ENCODE results near the gene TLX3.
"Not testable (repeated sequence)": the region's sequence is repeated elsewhere in the genome, so short reads cannot be mapped to it uniquely, and the experiment has no call there.

The TLX3 gene

DNA sequence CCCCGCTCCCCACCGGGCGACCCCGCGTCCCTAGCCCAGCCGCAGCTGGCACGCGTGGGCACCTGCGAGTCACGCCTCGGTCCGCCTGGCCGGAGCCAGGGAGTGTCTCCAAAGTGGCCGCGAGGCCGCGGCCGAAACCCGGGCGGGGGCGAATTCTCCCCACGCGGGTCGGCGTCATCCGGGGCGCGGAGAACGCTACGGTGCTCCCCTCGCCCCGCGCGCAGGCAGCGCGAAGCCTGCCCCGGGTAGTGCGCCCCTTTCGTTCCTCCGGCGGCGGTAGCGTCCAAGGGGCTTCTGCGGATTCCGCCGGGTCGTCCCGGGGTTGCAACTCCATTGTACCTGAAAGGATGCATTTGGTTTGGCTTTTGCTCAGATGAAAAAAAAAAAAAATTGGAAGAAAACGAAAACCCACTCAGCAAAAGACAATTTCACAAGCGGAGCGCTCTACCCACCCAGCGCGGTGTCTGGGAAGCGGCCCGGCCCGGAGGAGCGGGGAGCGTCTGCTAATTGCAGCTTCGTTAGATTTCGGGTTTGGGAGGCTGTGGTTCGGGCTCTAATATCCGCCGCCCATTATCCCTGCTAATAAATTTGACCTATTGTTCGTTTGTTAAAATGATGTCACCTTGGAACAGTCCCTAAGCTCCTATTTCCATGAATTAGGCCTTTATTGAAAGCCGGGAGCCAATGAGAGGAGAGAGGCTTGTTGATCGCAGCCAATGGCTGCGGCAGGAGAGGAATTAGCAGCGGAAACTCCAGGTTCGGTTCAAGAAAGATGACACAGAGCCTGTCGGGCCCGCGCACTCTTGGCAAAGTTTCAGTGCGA lies at the start of gene TLX3:
TSS of gene TLX3 (plus strand) at position 796 of the 823 bp plus-strand sequence. CDS start 118 bp downstream, outside the sequence.
- DNase-seq: no peak

DNA sequence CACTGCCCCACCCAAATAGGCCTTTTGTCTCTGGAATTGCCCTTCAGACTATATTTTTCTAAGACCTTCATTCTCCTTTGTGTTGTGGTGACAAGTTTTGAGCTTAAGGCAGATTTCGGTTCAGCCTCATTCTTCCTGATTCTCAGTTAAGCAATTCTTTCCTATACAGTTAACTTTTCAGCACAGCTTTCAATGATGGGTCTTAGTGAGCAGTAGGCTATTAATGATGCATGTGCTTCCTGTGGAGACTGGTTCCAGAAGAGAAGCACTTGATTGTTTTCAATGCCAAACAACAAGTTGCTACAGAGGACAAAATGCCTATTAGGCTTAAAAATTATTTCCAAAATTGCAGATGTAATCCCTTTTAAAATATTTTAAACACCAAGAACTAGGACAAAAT lies 47.7 kb upstream of the TLX3 start:
- DNase-seq: no peak

DNA sequence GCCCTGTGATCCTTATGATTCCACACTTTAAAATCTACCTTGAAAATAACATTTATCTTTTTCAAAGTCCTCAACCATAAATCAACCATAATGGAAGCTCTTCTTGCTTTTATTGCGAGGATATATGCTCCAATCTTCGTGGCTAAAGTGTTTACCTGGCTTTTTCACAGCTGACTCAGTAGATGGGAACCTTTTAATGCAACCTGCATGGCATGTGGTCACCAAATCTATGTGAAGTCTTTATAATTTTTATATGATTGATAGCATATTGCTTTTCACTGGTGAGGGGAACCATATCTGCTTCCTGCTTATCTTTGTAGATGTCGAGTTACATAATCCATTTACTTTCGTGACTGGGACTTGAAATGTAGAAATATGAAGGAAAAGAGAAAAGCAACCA lies 47.1 kb upstream of the TLX3 start:
- no peak for DNase-seq

DNA sequence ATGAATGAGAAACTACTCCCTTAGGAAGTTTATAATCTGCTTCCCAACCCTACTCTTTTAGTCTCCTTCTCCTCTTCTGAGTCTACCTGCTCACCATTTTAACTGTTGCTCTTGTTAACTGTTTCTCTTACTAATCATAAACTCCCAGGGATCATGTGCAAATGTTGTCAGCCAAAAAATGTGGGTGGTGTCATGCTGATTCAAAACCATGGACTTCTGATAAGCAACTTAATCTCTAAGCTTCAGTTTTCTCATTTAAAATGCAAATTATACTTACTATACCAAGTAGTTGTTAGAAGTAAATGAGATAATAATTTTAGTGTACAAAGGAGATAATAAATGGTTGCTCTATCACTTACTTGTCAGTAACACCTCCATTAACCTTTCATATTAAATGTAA lies 45.9 kb upstream of the TLX3 start:
- DNase-seq: no peak

DNA sequence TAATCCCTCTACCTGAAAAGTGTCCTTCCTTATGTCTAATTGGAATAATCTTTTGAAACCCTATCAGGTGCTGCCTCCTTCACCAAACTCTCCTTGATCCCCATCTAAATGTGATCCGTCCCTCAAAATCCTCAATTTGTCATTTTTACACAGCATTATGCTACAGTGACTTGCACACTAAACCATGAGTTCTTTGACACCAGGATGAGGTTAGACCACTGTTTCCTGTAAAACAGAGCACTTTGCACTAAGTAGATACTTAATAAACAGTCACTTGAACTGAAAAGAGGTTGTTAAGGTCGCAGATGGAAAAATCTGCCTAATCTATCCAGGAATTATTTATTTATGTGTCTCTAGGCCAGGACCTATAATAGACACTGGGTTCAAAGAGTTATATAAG lies 44.2 kb upstream of the TLX3 start:
- no peak for DNase-seq

DNA sequence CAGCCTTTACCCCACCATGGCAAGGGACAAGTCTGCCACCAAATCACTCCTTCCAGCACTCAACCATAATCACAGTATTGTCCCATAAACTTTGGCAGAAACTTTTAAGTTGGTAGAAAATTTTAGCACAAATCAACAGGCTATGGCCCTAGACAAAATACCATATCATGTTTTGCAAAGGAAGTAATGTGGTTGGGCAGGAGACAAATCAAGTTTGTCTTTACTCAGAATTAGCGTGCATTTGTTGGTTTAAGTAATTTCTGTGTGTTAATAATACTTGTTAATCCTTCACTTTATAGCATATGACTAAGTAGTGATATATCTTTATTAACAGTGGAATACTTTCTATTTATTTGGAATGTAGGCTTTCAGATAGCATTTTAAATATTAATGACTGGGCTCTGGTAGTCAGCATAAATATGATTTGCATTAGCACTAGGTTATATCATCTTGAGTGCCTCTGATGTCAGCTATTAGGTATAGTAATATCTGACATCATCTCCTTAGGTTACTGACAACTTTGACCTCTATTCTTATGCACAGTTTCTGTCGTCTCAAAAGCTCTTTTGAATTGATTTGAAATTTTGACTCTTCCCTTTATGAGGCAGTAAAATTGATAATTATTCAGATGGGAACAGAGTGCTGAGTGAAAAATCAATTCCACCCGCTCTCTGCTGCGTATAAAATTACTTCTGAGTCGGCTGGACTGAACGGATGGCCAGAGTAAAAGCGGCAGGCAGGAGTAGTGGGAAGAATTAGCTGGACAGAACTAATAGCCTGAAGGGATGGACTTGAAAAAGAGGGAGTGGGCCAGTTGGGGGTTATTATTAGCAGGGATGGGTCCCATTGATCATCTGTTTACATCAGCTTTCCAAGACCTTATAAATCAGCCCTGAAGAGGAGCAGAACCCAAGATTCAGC lies 40.1 kb upstream of the TLX3 start:
- no peak for DNase-seq

DNA sequence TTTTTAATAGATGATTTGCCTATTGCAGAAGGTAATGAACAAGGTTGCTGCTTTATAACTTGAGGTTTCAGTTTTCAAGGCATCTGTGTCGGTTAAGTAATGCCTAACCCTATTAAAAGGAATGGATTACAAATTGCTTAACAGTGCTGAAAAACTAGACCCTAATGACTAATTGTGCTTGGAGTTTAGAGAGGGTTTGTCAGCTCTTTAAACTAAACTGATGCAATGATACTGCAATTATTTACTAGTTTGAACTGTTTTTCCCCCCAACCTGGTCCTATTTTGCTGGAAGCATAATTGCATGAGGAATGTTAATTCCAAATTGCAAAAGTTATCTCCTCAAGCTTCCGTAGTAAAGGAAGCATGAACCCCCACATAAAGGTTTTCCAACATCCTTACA lies 39.3 kb upstream of the TLX3 start:
- DNase-seq: no peak

DNA sequence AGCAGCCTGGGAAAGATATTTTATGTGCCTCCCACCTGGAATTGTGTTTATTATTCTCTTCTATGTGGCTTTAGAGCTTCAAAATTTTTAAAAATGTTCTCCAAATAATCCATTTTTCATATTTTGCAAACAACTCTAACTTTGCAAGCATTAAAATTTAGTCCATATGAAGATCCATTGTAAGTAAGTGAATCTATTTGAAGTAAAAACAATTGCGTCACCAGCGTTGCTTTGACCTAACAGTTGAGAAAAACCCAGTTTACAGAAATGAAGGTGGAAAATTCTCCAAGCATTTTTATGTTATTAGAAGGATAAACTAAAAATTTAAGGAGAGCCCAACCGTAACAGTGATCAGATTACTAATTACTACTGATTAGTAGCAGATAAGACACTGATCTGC lies 38.9 kb upstream of the TLX3 start:
- no peak for DNase-seq

DNA sequence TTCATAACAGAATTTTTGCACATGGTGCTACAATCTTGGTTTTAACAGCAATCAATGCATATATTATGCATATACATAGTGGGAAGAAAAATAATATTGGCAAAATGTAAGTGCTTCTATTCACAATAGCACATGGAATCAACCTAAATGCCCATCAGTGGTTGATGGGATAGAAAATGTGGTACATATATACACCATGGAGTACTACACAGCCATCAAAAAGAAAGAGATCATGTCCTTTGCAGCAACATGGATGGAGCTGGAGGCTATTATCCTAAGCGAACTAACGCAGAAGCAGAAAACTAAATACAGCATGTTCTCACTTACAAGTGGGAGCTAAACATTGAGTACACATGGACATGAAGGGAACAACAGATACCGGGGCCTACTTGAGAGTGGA lies 37.2 kb upstream of the TLX3 start:
- no peak for DNase-seq

DNA sequence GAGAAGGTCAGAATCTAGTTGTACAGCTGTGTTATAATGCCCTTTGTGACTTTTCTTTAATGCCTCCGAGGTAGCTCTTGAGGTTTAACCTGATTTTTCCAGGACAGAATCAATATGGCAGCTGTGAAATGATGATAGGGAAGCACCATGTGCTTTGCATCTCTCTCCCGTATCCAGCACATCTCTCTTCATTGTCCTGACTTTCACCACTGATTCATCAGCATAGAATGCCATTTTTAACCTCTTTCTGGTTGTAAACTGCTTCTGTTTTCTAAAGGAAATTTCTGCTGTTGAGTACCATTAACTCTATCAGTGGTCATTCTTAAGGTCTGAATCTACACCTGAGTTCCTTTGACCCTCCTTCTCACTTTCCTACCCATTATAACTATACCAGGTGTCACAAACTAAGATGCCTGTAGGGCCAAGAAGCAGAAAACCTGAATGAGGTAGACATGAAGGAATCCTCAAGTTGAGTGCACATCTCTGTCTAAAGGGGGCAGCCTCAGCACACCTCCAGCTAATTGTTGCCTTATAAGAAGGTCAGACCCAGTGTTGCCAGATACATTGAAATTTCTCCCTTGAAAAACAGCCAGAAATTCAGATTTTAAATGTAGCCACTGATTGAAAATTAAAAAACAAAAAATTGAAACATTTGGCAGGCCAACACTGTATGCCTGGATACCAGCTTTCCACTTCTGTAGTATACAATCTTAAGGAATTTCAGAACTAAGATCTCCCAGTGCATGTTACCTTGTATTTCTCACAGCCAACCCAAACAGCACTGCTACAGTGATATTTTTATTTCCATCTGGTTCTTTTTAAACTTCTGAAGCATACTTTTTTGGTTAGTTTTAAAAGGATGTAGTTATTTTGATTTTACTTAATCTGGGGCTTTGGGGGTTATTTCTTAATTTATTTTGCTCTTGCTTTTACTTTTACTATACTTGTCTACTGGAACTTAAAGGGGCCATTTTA lies 35.8 kb upstream of the TLX3 start:
- no peak for DNase-seq

DNA sequence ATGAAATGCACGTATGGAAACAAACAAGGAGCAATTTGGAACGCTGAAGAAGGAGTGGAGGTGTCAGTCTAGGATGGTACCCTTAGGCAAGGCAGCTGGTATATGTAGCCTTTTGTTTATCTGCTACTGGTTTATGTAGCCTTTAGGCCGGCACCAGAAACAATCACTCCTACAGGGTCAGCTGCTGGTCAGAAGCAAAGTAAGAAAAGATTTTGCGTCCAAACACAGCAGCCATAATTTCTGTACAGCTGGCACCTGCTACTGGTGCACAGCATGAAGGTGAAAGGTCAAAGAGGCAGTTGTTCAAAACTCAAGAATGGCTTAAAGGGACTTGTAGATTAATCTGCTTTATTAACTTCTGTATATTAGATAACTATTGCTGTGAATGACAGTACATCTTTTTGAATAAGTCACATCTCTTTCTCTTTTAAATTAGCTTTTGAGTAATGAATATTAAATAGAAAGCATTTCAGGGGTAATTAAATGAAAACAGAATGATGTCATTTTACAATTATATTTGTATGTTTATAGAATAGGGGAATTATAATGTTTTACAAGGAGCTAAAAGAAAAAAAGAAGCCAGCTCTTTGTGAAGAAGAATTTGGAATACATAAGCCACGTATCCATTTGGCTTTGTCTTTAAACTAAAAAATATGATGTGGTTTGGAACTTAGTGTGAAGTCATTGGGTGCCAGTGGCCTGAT lies 33.1 kb upstream of the TLX3 start:
- DNase-seq: no peak

DNA sequence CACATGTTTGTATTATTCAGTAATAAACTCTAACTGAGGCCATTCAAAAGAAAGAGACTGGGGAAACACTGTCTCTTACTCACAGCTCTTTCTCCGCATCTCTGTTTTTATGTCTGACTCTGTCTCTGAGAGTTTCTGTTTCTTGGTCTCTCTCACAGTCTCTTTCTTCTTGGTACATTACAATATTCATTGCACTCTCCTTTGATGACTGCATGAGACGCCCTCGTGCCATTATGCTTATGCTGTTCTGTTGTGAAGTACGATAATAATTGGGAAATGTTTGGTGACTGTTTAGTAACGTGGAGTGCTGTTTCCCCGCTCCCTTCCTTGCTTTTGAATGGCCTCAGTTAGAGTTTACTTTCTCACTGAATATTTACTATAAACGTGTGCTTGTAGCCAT lies 25.3 kb upstream of the TLX3 start:
- DNase-seq: no peak

DNA sequence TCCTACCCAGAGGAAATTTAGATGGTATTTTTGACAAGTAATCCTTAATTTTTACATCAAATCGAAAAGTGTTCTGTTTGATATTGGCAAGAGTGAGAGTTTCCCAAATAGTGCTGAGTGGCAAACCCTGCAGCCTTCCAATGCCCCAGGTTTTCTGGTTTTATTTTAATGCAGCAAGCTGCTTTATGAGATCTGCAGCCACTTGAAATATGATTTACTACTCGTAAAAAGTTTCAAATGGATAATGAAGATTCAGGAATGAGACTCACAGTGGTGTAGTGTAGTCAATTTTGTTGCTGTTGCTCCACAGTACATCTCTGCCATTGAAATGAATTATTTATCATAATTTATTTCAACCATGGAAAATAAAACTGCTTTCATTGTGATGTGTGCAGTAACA lies 23.6 kb upstream of the TLX3 start:
- no peak for DNase-seq

DNA sequence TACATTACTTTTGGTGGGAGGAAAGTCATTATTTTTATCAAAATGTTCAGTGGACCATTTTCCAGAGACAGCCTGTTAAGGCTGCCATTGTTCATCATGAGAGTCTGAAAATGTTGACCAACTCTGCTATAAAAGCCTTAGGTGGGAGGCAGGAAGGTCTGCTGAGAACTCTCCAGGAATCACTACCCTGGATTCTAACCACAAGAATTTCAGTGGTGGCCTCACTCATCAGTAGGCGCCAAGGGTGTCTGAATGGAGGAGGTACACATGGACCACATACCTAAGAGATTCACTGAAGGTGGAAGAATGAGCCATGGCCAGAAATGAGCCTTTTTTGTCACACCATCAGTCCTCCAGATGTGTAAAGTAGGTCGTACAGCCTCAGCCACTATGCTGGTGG lies 21.0 kb upstream of the TLX3 start:
- DNase-seq: no peak

DNA sequence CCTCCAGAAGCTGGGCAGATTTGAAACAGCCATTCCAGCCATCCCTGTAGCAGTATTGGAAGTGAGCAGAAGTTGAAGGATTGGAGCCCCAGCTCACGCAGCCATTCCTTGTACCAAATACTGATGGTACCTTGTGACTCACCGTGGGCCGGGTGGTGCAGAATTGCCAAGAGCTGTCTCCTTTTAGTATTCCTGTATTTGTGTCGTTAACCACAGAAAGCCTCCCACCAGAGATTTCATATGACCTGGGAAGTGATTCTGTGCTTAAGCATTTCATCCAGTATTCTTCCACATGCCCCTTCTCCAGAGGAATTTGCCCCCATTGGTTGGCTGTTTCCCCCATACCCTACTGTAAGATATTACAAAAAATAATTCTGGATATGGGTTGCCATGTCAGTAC lies 17.7 kb upstream of the TLX3 start:
- DNase-seq: no peak

DNA sequence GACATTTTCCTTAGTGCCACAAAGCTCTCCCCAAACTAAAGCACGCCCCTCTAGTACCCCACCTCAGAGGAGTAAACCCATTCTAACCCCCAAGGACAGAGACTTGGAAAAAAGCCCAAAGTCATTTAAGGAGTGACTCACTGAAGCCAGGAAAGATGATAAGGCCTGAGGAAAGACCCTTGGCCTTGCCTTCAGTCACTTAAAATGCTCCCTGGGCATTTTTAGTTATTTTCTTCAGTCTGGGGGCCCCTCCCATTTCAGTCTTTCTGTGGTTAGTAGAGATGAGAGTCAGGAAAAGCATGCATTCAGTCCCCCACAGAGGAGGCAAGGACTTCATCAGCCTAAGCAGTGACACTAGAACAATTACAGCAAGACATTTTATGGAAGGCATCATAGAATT lies 13.7 kb upstream of the TLX3 start:
- no peak for DNase-seq

DNA sequence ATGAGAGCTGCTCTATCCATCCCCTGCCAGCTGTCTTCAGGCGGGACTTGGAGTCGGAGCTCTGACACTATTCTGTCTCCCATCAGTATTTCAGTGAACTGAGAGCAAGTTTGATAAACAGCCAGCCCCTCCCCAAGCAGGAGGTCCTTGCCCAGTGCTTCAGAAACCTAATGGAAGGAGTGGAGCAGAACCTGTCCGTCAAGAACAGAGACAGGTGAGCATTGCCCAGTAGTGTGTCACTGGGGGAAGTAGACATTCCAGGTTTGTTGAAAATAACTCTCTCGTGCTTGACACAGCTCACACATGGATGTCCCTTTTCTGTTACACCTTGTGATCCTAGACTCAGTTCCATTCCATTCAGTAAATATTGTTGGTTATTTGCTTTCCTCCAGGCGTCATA lies 13.2 kb upstream of the TLX3 start:
- no peak for DNase-seq

DNA sequence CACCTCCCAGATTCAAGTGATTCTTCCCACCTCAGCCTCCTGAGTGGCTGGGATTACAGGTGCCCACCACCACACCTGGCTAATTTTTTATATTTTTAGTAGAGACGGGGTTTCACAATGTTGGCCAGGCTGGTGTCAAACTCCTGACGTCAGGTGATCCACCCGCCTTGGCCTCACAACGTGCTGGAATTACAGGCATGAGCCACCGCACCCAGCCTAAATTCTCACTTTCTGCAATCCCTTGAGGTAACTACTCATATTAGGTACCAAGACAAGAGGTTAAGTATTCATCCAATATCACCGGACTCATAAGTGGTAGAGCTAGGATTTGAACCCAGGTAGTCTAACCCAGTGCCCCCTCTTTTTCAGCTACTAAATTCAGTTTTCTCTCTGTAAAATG lies 11.1 kb upstream of the TLX3 start:
- not testable (repeated sequence) for DNase-seq

DNA sequence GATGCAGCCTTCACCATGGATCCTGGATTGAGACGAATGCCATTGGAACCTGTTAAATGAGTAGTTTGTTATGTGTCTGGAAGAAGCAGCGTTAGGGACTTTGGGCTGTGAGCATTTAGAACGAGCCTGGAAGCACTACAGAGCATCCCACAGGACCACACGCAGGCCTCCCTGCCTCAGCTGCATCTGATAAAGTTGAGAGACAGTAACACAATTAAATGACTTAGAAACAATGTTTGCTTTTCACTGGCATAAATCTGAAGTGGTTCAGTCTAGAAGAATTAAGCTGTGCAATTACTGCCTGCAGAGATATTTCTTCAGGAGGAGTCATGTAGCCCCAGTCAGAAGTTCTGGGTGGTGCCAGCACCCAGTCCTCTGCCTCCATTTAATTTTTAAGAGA lies 9.8 kb upstream of the TLX3 start:
- DNase-seq: no peak

DNA sequence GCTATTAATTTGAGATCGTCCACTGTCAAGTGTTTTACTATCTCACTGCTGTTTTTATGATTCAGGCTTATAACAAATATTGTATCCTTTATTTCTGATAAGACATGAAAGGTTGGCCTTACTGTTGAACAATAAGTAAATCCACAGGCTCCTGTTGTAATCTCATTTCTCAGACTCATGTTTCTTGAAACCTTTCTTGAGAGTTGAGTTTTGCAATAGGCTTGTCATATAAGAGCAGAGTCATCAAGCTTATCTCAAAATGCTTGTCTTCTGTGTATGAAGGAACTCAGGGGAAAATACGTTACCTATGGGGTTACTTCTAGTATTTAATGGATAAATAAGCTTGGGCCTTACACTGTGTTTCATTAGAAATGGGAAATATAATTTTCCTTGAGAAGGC lies 9.2 kb upstream of the TLX3 start:
- no peak for DNase-seq

DNA sequence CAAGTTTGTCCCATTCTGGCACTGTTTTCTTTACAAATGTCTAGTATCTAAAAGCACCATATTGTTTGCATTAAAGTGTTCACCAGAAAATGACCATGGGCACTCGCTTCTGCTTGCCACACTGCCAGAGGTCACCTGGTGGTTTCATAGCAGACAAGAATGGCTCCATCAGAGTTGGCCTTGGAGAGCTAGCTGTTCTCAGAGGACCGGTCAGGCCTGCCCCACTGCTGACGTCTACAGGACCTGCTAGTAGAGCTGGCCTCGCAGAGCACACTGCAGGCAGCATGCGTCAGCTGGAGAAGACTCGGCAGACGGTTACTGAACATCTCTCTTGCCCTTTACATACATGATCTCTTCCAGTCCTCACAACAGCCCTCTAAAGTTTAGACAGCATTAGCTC lies 8.7 kb upstream of the TLX3 start:
- no peak for DNase-seq

DNA sequence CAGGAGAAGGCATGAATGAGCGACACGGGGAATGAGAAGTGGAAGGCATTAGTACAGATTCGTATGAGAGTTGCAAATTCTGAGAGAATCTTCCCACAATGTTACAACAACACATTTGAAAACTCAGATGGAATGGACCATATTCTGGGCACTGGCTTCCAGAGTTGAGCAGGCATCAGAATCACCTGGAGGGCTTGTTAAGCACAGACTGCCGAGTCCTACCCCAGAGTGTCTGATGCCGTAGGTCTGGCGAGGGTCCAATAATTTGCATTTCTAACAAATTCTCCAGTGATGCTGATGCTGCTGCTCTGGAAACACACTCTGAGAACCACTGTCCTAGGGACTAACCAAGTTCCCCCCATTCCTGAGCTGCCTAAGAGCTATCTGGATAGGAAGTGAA lies 2.9 kb upstream of the TLX3 start:
- no peak for DNase-seq

All from SHP77 (cell line).